HCT116 (cell line): Measurements from ENCODE around the gene SLC1A1. TPM values are rescaled to one million over a fixed set of nuclear protein-coding genes. Genes with fewer than 3 reads are reported as not detected.

Source experiments
- ATAC-seq: fragments of 200-7000 bp; cut with Tn5 transposase; 2 replicates; pipeline ENCODE4 v1.9.1; 2020; ENCODE audit warnings: mild to moderate bottlenecking, moderate library complexity
- BruUV-seq: library from RNA; stranded (reverse); fragments of 400-500 nt; replicated peaks from 2 replicates; lab custom pipeline; 2021; lab: Mats Ljungman, UMichigan
- CTCF ChIA-PET: fragments of 300-600 bp; sonication (Branson Sonifier 250); formaldehyde crosslinking; loops from one replicate; lab custom pipeline; 2021; ENCODE audit warnings: antibody characterized with exemption; lab: Charles Lee
- POLR2A ChIA-PET: fragments of 300-600, 350-600 bp; sonication (Branson Sonifier 250); formaldehyde crosslinking; loops from one replicate; lab custom pipeline; 2021; ENCODE audit warnings: antibody characterized with exemption; lab: Charles Lee
- RAD21 ChIA-PET, 2 experiments: fragments of 300-600 bp; sonication (Branson Sonifier 250); formaldehyde crosslinking; loops; one replicate each; lab custom pipeline; 2023; ENCODE audit warnings: low total read pairs in 2 of 2; ENCODE audit not compliant: uncharacterized antibody in 2 of 2, unreplicated experiment in 2 of 2, low non-redundant PET in 1 of 2; lab: Charles Lee
- DNase-seq: peaks from one replicate; pipeline ENCODE4 v3.0.0-alpha.2; 2010; ENCODE audit warnings: low read depth, low spot score
- H2AFZ ChIP-seq: fragments of 200-600 bp; shearing (Covaris generic), sonication (generic); 2 replicates; pipeline ENCODE4 v1.6.1; 2017; ENCODE audit warnings: low read depth, mixed run types, mixed read lengths, antibody characterized with exemption, low read length; ENCODE audit not compliant: poor library complexity, severe bottlenecking
- H3K27ac ChIP-seq: 2 replicates; pipeline ENCODE4 v1.5.1; 2012; ENCODE audit warnings: low read depth, low read length
- H3K27me3 ChIP-seq: fragments of 200-600 bp; sonication (generic); 2 replicates; pipeline ENCODE4 v1.6.1; 2016; ENCODE audit warnings: mixed run types, low read length, mixed read lengths; ENCODE audit not compliant: insufficient read depth
- H3K36me3 ChIP-seq, 2 experiments: fragments of 200-500 bp in 1 of 2; fragments of 200-600 bp in 1 of 2; sonication (Bioruptor generic) in 1 of 2; sonication (generic) in 1 of 2; 2 replicates each; pipeline versions ENCODE4 v1.5.1 to v1.6.1; 2014 to 2016; ENCODE audit warnings: low read length in 2 of 2, inconsistent platforms in 1 of 2, mixed read lengths in 1 of 2, mixed run types in 1 of 2; ENCODE audit not compliant: insufficient read depth in 2 of 2, control insufficient read depth in 1 of 2
- H3K4me1 ChIP-seq, 2 experiments: fragments of 200-600 bp in 1 of 2; sonication (generic) in 1 of 2; 2 replicates each; pipeline versions ENCODE4 v1.5.1 to v1.6.1; 2012 to 2017; ENCODE audit warnings: low read length in 2 of 2, inconsistent platforms in 1 of 2, mild to moderate bottlenecking in 1 of 2, mixed read lengths in 1 of 2, mixed run types in 1 of 2, moderate library complexity in 1 of 2; ENCODE audit not compliant: insufficient read depth in 2 of 2, control insufficient read depth in 1 of 2
- H3K4me2 ChIP-seq: fragments of 200-600 bp; sonication (generic); 2 replicates; pipeline ENCODE4 v1.6.1; 2017; ENCODE audit warnings: mixed run types, low read length, mixed read lengths
- H3K4me3 ChIP-seq, 2 experiments: fragments of 200-600 bp in 1 of 2; sonication (generic) in 1 of 2; replicated peaks in 1 of 2; 2 replicates each; pipeline ENCODE4 v1.5.1; 2011 to 2016; ENCODE audit warnings: low read length in 2 of 2, control low read depth in 1 of 2, low read depth in 1 of 2, mild to moderate bottlenecking in 1 of 2, mixed read lengths in 1 of 2, mixed run types in 1 of 2
- H3K79me2 ChIP-seq: fragments of 200-600 bp; sonication (generic); 2 replicates; pipeline ENCODE4 v1.6.1; 2017; ENCODE audit warnings: mild to moderate bottlenecking, mixed run types, low read length, moderate library complexity, mixed read lengths; ENCODE audit not compliant: insufficient read depth
- H3K9ac ChIP-seq: fragments of 200-600 bp; sonication (generic); 2 replicates; pipeline ENCODE4 v1.6.1; 2016; ENCODE audit warnings: low read length, mixed read lengths
- H3K9me2 ChIP-seq: fragments of 200-600 bp; sonication (generic), shearing (Covaris generic); 2 replicates; pipeline ENCODE4 v1.6.1; 2017; ENCODE audit warnings: mixed run types, mild to moderate bottlenecking, moderate library complexity; ENCODE audit not compliant: insufficient read depth
- H3K9me3 ChIP-seq, 2 experiments: fragments of 200-500 bp in 1 of 2; fragments of 200-600 bp in 1 of 2; sonication (Bioruptor generic) in 1 of 2; sonication (generic) in 1 of 2; 2 replicates each; pipeline ENCODE4 v1.6.1; 2014 to 2017; ENCODE audit warnings: low read length in 2 of 2, mixed read lengths in 2 of 2, inconsistent platforms in 1 of 2, low read depth in 1 of 2, mild to moderate bottlenecking in 1 of 2, mixed run types in 1 of 2, moderate library complexity in 1 of 2; ENCODE audit not compliant: control insufficient read depth in 1 of 2, insufficient read depth in 1 of 2
- H4K20me1 ChIP-seq: fragments of 200-600 bp; sonication (generic), shearing (Covaris generic); 2 replicates; pipeline ENCODE4 v1.6.1; 2017; ENCODE audit warnings: mixed run types, mild to moderate bottlenecking, moderate library complexity; ENCODE audit not compliant: insufficient read depth
- RAD21 ChIP-seq: IDR thresholded peaks from 2 replicates; pipeline ENCODE4 v1.6.1; 2012; ENCODE audit warnings: low read depth, mild to moderate bottlenecking
- YY1 ChIP-seq: IDR thresholded peaks from 2 replicates; pipeline ENCODE4 v1.6.1; 2011; ENCODE audit warnings: low read length, low read depth, moderate library complexity, mild to moderate bottlenecking; ENCODE audit not compliant: insufficient replicate concordance; ENCODE audit errors: extremely low read depth
- intact Hi-C: fragments of 100-400 bp; cut with micrococcal nuclease; formaldehyde crosslinking; loops from 2 replicates; pipeline ENCODE4 v1.10.0; 2022
- total RNA-seq: library from RNA; stranded (reverse); gene quantifications from one replicate; pipeline ENCODE4 v1.2.1, GENCODE V29; 2021; ENCODE audit not compliant: unreplicated experiment
- TF ChIP-seq, protein P1 (sequence below): IDR thresholded peaks from 2 replicates; pipeline ENCODE4 v1.6.1; 2012; ENCODE audit warnings: low read depth

SLC1A1 gene
- total RNA-seq, 1 experiment from 2014 or later, result 6.8 TPM

DNA sequence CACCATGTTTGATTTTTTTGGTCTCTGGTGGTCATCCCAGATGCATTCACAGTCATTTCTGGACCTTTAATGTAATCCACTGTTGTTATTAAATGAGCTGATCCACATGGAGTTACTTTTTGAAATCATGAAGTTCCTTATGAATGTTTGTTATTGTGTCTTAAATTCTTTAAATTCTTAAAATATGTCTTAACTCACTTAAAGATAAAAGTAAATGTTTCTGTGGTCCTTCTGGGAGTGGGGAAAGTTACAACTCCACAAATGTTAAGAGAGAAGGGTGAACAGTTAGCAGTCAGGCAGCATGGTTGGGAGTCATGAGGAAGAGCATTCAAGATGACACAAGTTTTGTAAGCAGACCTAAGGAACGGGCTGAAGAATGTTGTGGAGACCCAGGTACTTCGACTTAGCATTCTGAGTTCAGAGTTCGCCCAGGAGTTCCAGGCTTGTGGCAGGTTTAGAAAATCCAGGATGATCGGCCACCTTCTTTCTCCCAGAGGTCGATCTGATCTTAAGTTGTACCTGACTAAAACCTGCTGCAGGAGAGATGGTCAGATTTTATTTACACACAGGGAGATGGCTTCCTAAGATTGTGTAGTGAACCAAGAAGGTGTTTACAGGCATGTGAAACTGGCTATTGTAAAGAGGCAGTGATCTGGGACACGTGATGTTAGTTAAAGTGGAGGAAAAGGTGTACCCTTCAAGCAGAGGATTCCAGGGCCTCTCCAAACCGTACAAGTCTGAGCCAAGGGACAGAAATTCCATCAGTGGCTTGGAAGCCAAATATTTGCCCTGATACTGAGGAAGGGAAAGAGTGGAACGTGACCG, 17.2 kb downstream of the SLC1A1 start:
- H3K79me2 ChIP-seq, result no peaks in the 10 kb centered on the region
- H3K4me3 ChIP-seq, result no peak overlapping the region
- DNase-seq (no peak), ATAC-seq (no peak)
- ChIA-PET RAD21 (no interaction called here), CTCF (no interaction called here), POLR2A (no interaction called here)
- no peak overlapping the region for H3K4me2 ChIP-seq
- no peak overlapping the region for H2AFZ ChIP-seq
- H3K9me3 ChIP-seq, result no peaks in the 10 kb centered on the region
- intact Hi-C loops, result no loop called here
- no TSS peak for BruUV-seq
- no peaks in the 10 kb centered on the region for H3K36me3 ChIP-seq
- H3K4me1 ChIP-seq, result peaks cover 7 to 13% of the 10 kb centered on the region in 2 experiments; a peak in 3 of 4 replicates
- no peak overlapping the region for H3K9ac ChIP-seq
- no peaks in the 10 kb centered on the region for H4K20me1 ChIP-seq
- H3K27ac ChIP-seq, result no peak overlapping the region
- TF ChIP-seq, protein P1, sequence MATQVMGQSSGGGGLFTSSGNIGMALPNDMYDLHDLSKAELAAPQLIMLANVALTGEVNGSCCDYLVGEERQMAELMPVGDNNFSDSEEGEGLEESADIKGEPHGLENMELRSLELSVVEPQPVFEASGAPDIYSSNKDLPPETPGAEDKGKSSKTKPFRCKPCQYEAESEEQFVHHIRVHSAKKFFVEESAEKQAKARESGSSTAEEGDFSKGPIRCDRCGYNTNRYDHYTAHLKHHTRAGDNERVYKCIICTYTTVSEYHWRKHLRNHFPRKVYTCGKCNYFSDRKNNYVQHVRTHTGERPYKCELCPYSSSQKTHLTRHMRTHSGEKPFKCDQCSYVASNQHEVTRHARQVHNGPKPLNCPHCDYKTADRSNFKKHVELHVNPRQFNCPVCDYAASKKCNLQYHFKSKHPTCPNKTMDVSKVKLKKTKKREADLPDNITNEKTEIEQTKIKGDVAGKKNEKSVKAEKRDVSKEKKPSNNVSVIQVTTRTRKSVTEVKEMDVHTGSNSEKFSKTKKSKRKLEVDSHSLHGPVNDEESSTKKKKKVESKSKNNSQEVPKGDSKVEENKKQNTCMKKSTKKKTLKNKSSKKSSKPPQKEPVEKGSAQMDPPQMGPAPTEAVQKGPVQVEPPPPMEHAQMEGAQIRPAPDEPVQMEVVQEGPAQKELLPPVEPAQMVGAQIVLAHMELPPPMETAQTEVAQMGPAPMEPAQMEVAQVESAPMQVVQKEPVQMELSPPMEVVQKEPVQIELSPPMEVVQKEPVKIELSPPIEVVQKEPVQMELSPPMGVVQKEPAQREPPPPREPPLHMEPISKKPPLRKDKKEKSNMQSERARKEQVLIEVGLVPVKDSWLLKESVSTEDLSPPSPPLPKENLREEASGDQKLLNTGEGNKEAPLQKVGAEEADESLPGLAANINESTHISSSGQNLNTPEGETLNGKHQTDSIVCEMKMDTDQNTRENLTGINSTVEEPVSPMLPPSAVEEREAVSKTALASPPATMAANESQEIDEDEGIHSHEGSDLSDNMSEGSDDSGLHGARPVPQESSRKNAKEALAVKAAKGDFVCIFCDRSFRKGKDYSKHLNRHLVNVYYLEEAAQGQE, result no peak
- TF ChIP-seq YY1, result no peak
- TF ChIP-seq RAD21, result no peak
- no peaks in the 10 kb centered on the region for H3K27me3 ChIP-seq
- no peaks in the 10 kb centered on the region for H3K9me2 ChIP-seq
